HCT116 (cell line): Measurements from ENCODE around the gene KANK4. TPM values are rescaled to one million over a fixed set of nuclear protein-coding genes. Genes with fewer than 3 reads are reported as not detected.

ENCODE experiments used
- ATAC-seq: fragments of 200-7000 bp; cut with Tn5 transposase; 2 replicates; pipeline ENCODE4 v1.9.1; 2020; ENCODE audit warnings: mild to moderate bottlenecking, moderate library complexity
- BruUV-seq: library from RNA; stranded (reverse); fragments of 400-500 nt; replicated peaks from 2 replicates; lab custom pipeline; 2021; lab: Mats Ljungman, UMichigan
- CTCF ChIA-PET: fragments of 300-600 bp; sonication (Branson Sonifier 250); formaldehyde crosslinking; loops from one replicate; lab custom pipeline; 2021; ENCODE audit warnings: antibody characterized with exemption; lab: Charles Lee
- POLR2A ChIA-PET: fragments of 300-600, 350-600 bp; sonication (Branson Sonifier 250); formaldehyde crosslinking; loops from one replicate; lab custom pipeline; 2021; ENCODE audit warnings: antibody characterized with exemption; lab: Charles Lee
- RAD21 ChIA-PET, 2 experiments: fragments of 300-600 bp; sonication (Branson Sonifier 250); formaldehyde crosslinking; loops; one replicate each; lab custom pipeline; 2023; ENCODE audit warnings: low total read pairs in 2 of 2; ENCODE audit not compliant: uncharacterized antibody in 2 of 2, unreplicated experiment in 2 of 2, low non-redundant PET in 1 of 2; lab: Charles Lee
- DNase-seq: peaks from one replicate; pipeline ENCODE4 v3.0.0-alpha.2; 2010; ENCODE audit warnings: low read depth, low spot score
- H2AFZ ChIP-seq: fragments of 200-600 bp; shearing (Covaris generic), sonication (generic); 2 replicates; pipeline ENCODE4 v1.6.1; 2017; ENCODE audit warnings: low read depth, mixed run types, mixed read lengths, antibody characterized with exemption, low read length; ENCODE audit not compliant: poor library complexity, severe bottlenecking
- H3K27ac ChIP-seq: 2 replicates; pipeline ENCODE4 v1.5.1; 2012; ENCODE audit warnings: low read depth, low read length
- H3K27me3 ChIP-seq: fragments of 200-600 bp; sonication (generic); 2 replicates; pipeline ENCODE4 v1.6.1; 2016; ENCODE audit warnings: mixed run types, low read length, mixed read lengths; ENCODE audit not compliant: insufficient read depth
- H3K36me3 ChIP-seq, 2 experiments: fragments of 200-500 bp in 1 of 2; fragments of 200-600 bp in 1 of 2; sonication (Bioruptor generic) in 1 of 2; sonication (generic) in 1 of 2; 2 replicates each; pipeline versions ENCODE4 v1.5.1 to v1.6.1; 2014 to 2016; ENCODE audit warnings: low read length in 2 of 2, inconsistent platforms in 1 of 2, mixed read lengths in 1 of 2, mixed run types in 1 of 2; ENCODE audit not compliant: insufficient read depth in 2 of 2, control insufficient read depth in 1 of 2
- H3K4me1 ChIP-seq, 2 experiments: fragments of 200-600 bp in 1 of 2; sonication (generic) in 1 of 2; 2 replicates each; pipeline versions ENCODE4 v1.5.1 to v1.6.1; 2012 to 2017; ENCODE audit warnings: low read length in 2 of 2, inconsistent platforms in 1 of 2, mild to moderate bottlenecking in 1 of 2, mixed read lengths in 1 of 2, mixed run types in 1 of 2, moderate library complexity in 1 of 2; ENCODE audit not compliant: insufficient read depth in 2 of 2, control insufficient read depth in 1 of 2
- H3K4me2 ChIP-seq: fragments of 200-600 bp; sonication (generic); 2 replicates; pipeline ENCODE4 v1.6.1; 2017; ENCODE audit warnings: mixed run types, low read length, mixed read lengths
- H3K4me3 ChIP-seq, 2 experiments: fragments of 200-600 bp in 1 of 2; sonication (generic) in 1 of 2; replicated peaks in 1 of 2; 2 replicates each; pipeline ENCODE4 v1.5.1; 2011 to 2016; ENCODE audit warnings: low read length in 2 of 2, control low read depth in 1 of 2, low read depth in 1 of 2, mild to moderate bottlenecking in 1 of 2, mixed read lengths in 1 of 2, mixed run types in 1 of 2
- H3K79me2 ChIP-seq: fragments of 200-600 bp; sonication (generic); 2 replicates; pipeline ENCODE4 v1.6.1; 2017; ENCODE audit warnings: mild to moderate bottlenecking, mixed run types, low read length, moderate library complexity, mixed read lengths; ENCODE audit not compliant: insufficient read depth
- H3K9ac ChIP-seq: fragments of 200-600 bp; sonication (generic); 2 replicates; pipeline ENCODE4 v1.6.1; 2016; ENCODE audit warnings: low read length, mixed read lengths
- H3K9me2 ChIP-seq: fragments of 200-600 bp; sonication (generic), shearing (Covaris generic); 2 replicates; pipeline ENCODE4 v1.6.1; 2017; ENCODE audit warnings: mixed run types, mild to moderate bottlenecking, moderate library complexity; ENCODE audit not compliant: insufficient read depth
- H3K9me3 ChIP-seq, 2 experiments: fragments of 200-500 bp in 1 of 2; fragments of 200-600 bp in 1 of 2; sonication (Bioruptor generic) in 1 of 2; sonication (generic) in 1 of 2; 2 replicates each; pipeline ENCODE4 v1.6.1; 2014 to 2017; ENCODE audit warnings: low read length in 2 of 2, mixed read lengths in 2 of 2, inconsistent platforms in 1 of 2, low read depth in 1 of 2, mild to moderate bottlenecking in 1 of 2, mixed run types in 1 of 2, moderate library complexity in 1 of 2; ENCODE audit not compliant: control insufficient read depth in 1 of 2, insufficient read depth in 1 of 2
- H4K20me1 ChIP-seq: fragments of 200-600 bp; sonication (generic), shearing (Covaris generic); 2 replicates; pipeline ENCODE4 v1.6.1; 2017; ENCODE audit warnings: mixed run types, mild to moderate bottlenecking, moderate library complexity; ENCODE audit not compliant: insufficient read depth
- CBX3 ChIP-seq: IDR thresholded peaks from 2 replicates; pipeline ENCODE4 v1.6.1; 2012; ENCODE audit warnings: low read depth
- CEBPB ChIP-seq: IDR thresholded peaks from 2 replicates; pipeline ENCODE4 v1.6.1; 2012; ENCODE audit warnings: low read depth
- CTCF ChIP-seq, 3 experiments: fragments of 200-600 bp in 1 of 3; sonication (generic) in 1 of 3; IDR thresholded peaks in 2 of 3; conservative IDR thresholded peaks in 1 of 3; 2 replicates each; pipeline ENCODE4 v1.5.1; 2012 to 2017; ENCODE audit warnings: low read depth in 2 of 3, low read length in 2 of 3, antibody characterized with exemption in 1 of 3, borderline replicate concordance in 1 of 3, control low read depth in 1 of 3, mild to moderate bottlenecking in 1 of 3, mixed read lengths in 1 of 3, mixed run types in 1 of 3, moderate library complexity in 1 of 3; ENCODE audit not compliant: insufficient read depth in 1 of 3
- EGR1 ChIP-seq: IDR thresholded peaks from 2 replicates; pipeline ENCODE4 v1.6.1; 2012; ENCODE audit warnings: low read depth
- EZH2 ChIP-seq: fragments of 200-600 bp; sonication (generic); IDR thresholded peaks from 2 replicates; pipeline ENCODE4 v1.6.1; 2017; ENCODE audit warnings: antibody characterized with exemption, mixed run types
- EZH2phosphoT487 ChIP-seq: fragments of 200-600 bp; IDR thresholded peaks from 2 replicates; pipeline ENCODE4 v1.6.1; 2018; ENCODE audit warnings: antibody characterized with exemption, borderline replicate concordance
- FOSL1 ChIP-seq: IDR thresholded peaks from 2 replicates; pipeline ENCODE4 v1.6.1; 2012; ENCODE audit warnings: low read depth
- MAX ChIP-seq: IDR thresholded peaks from 2 replicates; pipeline ENCODE4 v1.6.1; 2012
- POLR2A ChIP-seq: IDR thresholded peaks from 2 replicates; pipeline ENCODE4 v1.7.0; 2011; ENCODE audit warnings: borderline replicate concordance; ENCODE audit not compliant: insufficient read depth, insufficient read length; ENCODE audit errors: extremely low read depth
- POLR2AphosphoS5 ChIP-seq: IDR thresholded peaks from 2 replicates; pipeline ENCODE4 v1.6.1; 2011; ENCODE audit warnings: mild to moderate bottlenecking, low read depth, low read length, moderate library complexity
- RAD21 ChIP-seq: IDR thresholded peaks from 2 replicates; pipeline ENCODE4 v1.6.1; 2012; ENCODE audit warnings: low read depth, mild to moderate bottlenecking
- SIN3A ChIP-seq: IDR thresholded peaks from 2 replicates; pipeline ENCODE4 v1.6.1; 2012; ENCODE audit warnings: low read depth
- SP1 ChIP-seq: IDR thresholded peaks from 2 replicates; pipeline ENCODE4 v1.6.1; 2012; ENCODE audit warnings: low read depth
- TCF7L2 ChIP-seq: IDR thresholded peaks from 2 replicates; pipeline ENCODE4 v1.7.0; 2011; ENCODE audit warnings: borderline replicate concordance, inconsistent platforms; ENCODE audit not compliant: insufficient read depth, insufficient read length; ENCODE audit errors: extremely low read depth
- ZBTB33 ChIP-seq: IDR thresholded peaks from 2 replicates; pipeline ENCODE4 v1.6.1; 2011; ENCODE audit warnings: mild to moderate bottlenecking, low read length, moderate library complexity; ENCODE audit not compliant: insufficient replicate concordance; ENCODE audit errors: extremely low read depth
- ZFX ChIP-seq: fragments of 450-650 bp; IDR thresholded peaks from 2 replicates; pipeline ENCODE4 v1.6.1; 2017
- ZNF274 ChIP-seq: fragments of 200-500 bp; sonication (Bioruptor generic); IDR thresholded peaks from 2 replicates; pipeline ENCODE4 v1.6.1; 2014; ENCODE audit warnings: mild to moderate bottlenecking, low read depth, low read length, inconsistent platforms
- intact Hi-C: fragments of 100-400 bp; cut with micrococcal nuclease; formaldehyde crosslinking; loops from 2 replicates; pipeline ENCODE4 v1.10.0; 2022
- total RNA-seq: library from RNA; stranded (reverse); gene quantifications from one replicate; pipeline ENCODE4 v1.2.1, GENCODE V29; 2021; ENCODE audit not compliant: unreplicated experiment

KANK4 gene
- total RNA-seq, 1 experiment from 2014 or later = not detected

GRCh38 chr1:62301726-62302390, 17.4 kb downstream of the KANK4 start:
- TF ChIP-seq FOSL1 (no peak), POLR2A (no peak), ZFX (no peak), TCF7L2 (no peak), SIN3A (no peak), POLR2AphosphoS5 (no peak), SP1 (no peak), CTCF (IDR thresholded peaks at IDR 0.05 in 2 of 3, conservative IDR thresholded peaks at IDR 0.05 in 1 of 3; ENCODE audit: borderline replicate concordance in 1 of 3, insufficient read depth in 1 of 3, low read depth in 2 of 3, low read length in 2 of 3) (no peak), ZBTB33 (no peak), CBX3 (no peak), EZH2phosphoT487 (no peak), RAD21 (no peak), EGR1 (no peak), EZH2 (no peak), MAX (no peak), ZNF274 (no peak), CEBPB (no peak)

More at GRCh38 chr1:62301726-62302390, 17.4 kb downstream of the KANK4 start:
- POLR2A ChIA-PET = no interaction called here
- DNase-seq = no peak
- Histone ChIP-seq H3K36me3 (no peaks in the 10 kb centered on the region), H3K27me3 (peaks cover 3% of the 10 kb centered on the region; the same call in 1 of the 2 replicates), H3K9me2 (no peaks in the 10 kb centered on the region; the same call in 1 of the 2 replicates), H3K4me2 (no peak overlapping the region), H3K79me2 (no peaks in the 10 kb centered on the region), H3K9me3 (no peaks in the 10 kb centered on the region), H3K9ac (no peak overlapping the region), H4K20me1 (no peaks in the 10 kb centered on the region), H3K27ac (no peak overlapping the region), H2AFZ (no peak overlapping the region), H3K4me1 (no peaks in the 10 kb centered on the region), H3K4me3 (no peak overlapping the region)
- intact Hi-C loops = no loop called here
- CTCF ChIA-PET = no interaction called here
- RAD21 ChIA-PET = no interaction called here
- no TSS peak for BruUV-seq
- ATAC-seq = no peak
